HG03108 (cell line): Measurements from ENCODE around the gene ERP44.

Experiments
- ATAC-seq: cut with Tn5 transposase; IDR thresholded peaks from one replicate; pipeline ENCODE4 v1.9.1; 2021; ENCODE audit warnings: moderate library complexity; ENCODE audit not compliant: unreplicated experiment

ERP44 gene

DNA sequence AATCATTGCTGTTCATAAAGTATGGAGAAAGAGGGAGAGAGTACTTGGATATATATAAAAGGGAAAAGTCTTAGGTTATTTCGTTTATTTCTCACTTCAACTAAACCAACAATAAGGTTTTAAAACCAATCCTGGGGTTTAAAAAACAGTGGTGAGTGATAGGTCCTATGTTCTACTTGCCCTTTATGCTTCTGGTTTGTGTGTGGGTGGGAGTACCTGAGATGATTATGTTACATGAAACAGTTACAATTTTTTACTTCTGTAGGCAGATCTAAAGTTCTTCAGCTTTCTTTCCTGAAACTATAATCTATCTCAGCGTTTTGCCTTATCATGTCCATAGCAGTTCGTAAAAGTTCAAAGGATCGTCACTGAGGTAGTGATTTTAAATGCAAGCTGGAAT is 143.2 kb downstream of the ERP44 start:
- ATAC-seq: no peak

DNA sequence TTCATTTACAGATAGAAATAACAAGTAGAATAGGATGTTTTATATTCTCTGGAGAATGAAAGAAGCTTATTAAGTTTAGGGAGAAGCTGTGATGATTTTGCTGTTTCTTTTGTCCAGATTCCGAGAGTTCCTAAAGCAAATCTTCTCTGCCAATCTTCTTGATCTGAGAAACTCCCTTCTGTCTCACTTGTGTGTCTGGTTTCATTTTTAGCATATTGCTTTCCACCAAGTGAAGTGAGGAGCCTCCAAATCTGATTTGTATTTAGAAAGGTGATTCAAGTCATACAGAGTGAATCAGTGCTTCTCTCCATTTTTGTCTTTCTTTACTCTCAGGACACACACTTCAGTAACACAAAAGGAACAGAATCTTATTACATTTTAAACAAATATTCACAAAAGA is 144.0 kb downstream of the ERP44 start:
- ATAC-seq: no peak

DNA sequence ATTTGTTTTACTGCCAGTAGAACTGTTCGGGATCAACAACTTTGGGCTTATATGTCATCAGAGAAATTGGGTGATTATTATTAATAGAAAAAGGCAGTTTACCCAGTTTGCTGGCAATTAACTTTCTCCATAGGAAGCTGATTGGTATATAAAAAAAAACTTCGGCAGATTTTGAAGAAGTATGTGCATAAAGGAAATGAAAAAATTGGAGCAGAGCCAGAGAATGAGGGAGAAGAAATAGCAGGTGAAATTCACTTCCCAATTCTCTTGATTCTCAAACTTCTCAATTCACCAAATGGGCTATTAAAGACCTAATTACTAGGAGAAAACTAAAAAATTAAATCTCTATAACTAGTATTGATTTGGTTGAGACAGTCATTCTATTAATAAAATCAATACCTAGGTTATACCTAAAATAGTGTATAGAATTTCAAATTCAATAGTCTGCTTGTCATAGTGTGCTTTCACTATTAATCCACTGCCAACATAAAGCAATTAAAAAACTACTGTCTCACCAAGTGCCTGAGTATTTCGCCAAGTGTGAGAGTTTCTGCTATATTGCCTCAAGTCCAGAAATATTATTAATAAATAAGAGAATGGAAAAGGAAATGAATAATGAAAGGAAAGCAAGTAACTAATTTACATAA is 144.8 kb downstream of the ERP44 start:
- ATAC-seq: no peak

DNA sequence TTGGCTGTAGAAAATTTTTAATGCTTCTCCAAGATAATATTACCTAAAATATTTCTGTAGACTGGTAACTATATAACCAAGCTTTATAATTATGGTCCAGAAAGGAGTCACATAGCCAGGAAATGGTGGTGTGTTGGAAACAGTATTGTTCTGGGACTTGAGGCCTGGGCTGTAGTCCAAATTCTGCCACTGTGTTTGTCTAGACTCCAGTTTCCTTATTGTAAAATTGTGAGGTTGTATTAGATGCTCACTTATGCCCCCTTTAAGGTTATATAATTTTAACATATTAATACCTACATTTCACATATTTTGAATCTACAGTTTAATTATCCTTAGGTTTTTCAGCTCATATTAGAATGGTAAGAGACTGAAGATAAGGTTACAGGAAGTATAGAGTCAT is 149.9 kb downstream of the ERP44 start:
- ATAC-seq: no peak

GRCh38 chr9:99948482-99948881 is 150.3 kb downstream of the ERP44 start:
- ATAC-seq: no peak

GRCh38 chr9:99947395-99947794 is 151.4 kb downstream of the ERP44 start:
- no peak for ATAC-seq

- ATAC-seq: no peak
Observed at GRCh38 chr9:99936947-99937587, 161.7 kb downstream of the ERP44 start.

- no peak for ATAC-seq
Observed at GRCh38 chr9:99931155-99931840, 167.5 kb downstream of the ERP44 start.

- ATAC-seq: no peak
Observed at GRCh38 chr9:99929652-99930051, 169.1 kb downstream of the ERP44 start.
